ENCODE measurements around the gene LARGE1.

The LARGE1 gene

GRCh38 chr22:33578752-33579151 is 341.5 kb downstream of the LARGE1 start:
- no peaks in the 10 kb centered on the region for H3K79me2 ChIP-seq (ENCODE audit: insufficient read depth, low read length)
- H3K27me3 ChIP-seq (ENCODE audit: insufficient read depth, low read length, poor library complexity): no peaks in the 10 kb centered on the region
- H3K9ac ChIP-seq (ENCODE audit: low read depth, low read length): no peak overlapping the region
- H3K9me3 ChIP-seq (ENCODE audit: insufficient read depth, low read length, severe bottlenecking): no peaks in the 10 kb centered on the region
- no peaks in the 10 kb centered on the region for H3K4me1 ChIP-seq (ENCODE audit: insufficient read depth, low read length)
- H2AFZ ChIP-seq (ENCODE audit: low read depth, low read length): no peak overlapping the region
- TF ChIP-seq CTCF (IDR thresholded peaks at IDR 0.05; ENCODE audit: borderline replicate concordance, extremely low read depth, low read length, poor library complexity, severe bottlenecking) (no peak), EZH2 (IDR thresholded peaks at IDR 0.05; ENCODE audit: borderline replicate concordance, low read depth, low read length, severe bottlenecking) (no peak)
- ATAC-seq (ENCODE audit: insufficient read depth, low read depth): no peak
- no peak overlapping the region for H3K4me3 ChIP-seq (ENCODE audit: low read depth in 1 of 2, low read length in 2 of 2)
- no peaks in the 10 kb centered on the region for H3K36me3 ChIP-seq (ENCODE audit: insufficient read depth, low read length)
- no peak overlapping the region for H3K27ac ChIP-seq (ENCODE audit: low read length)
- no peak for DNase-seq
- no peaks in the 10 kb centered on the region for H4K20me1 ChIP-seq (ENCODE audit: insufficient read depth, low read length)
- no peak overlapping the region for H3K4me2 ChIP-seq (ENCODE audit: insufficient read depth, low read length)

- no peaks in the 10 kb centered on the region for H3K36me3 ChIP-seq (ENCODE audit: insufficient read depth, low read length)
- H3K27ac ChIP-seq (ENCODE audit: low read length): no peak overlapping the region
- no peak overlapping the region for H3K4me3 ChIP-seq (ENCODE audit: low read depth in 1 of 2, low read length in 2 of 2)
- H3K9me3 ChIP-seq (ENCODE audit: insufficient read depth, low read length, severe bottlenecking): no peaks in the 10 kb centered on the region
- H2AFZ ChIP-seq (ENCODE audit: low read depth, low read length): no peak overlapping the region
- no peak overlapping the region for H3K4me2 ChIP-seq (ENCODE audit: insufficient read depth, low read length)
- ATAC-seq (ENCODE audit: insufficient read depth, low read depth): no peak
- no peak for DNase-seq
- no peak overlapping the region for H3K9ac ChIP-seq (ENCODE audit: low read depth, low read length)
- TF ChIP-seq CTCF (IDR thresholded peaks at IDR 0.05; ENCODE audit: borderline replicate concordance, extremely low read depth, low read length, poor library complexity, severe bottlenecking) (no peak), EZH2 (IDR thresholded peaks at IDR 0.05; ENCODE audit: borderline replicate concordance, low read depth, low read length, severe bottlenecking) (no peak)
- no peaks in the 10 kb centered on the region for H3K4me1 ChIP-seq (ENCODE audit: insufficient read depth, low read length)
- no peaks in the 10 kb centered on the region for H3K79me2 ChIP-seq (ENCODE audit: insufficient read depth, low read length)
- H3K27me3 ChIP-seq (ENCODE audit: insufficient read depth, low read length, poor library complexity): no peaks in the 10 kb centered on the region
- H4K20me1 ChIP-seq (ENCODE audit: insufficient read depth, low read length): no peaks in the 10 kb centered on the region
Measured at GRCh38 chr22:33577862-33578411, 342.3 kb downstream of the LARGE1 start.

GRCh38 chr22:33576205-33576604 is 344.1 kb downstream of the LARGE1 start:
- H3K36me3 ChIP-seq (ENCODE audit: insufficient read depth, low read length): no peaks in the 10 kb centered on the region
- TF ChIP-seq EZH2 (IDR thresholded peaks at IDR 0.05; ENCODE audit: borderline replicate concordance, low read depth, low read length, severe bottlenecking) (no peak), CTCF (IDR thresholded peaks at IDR 0.05; ENCODE audit: borderline replicate concordance, extremely low read depth, low read length, poor library complexity, severe bottlenecking) (no peak)
- H3K4me2 ChIP-seq (ENCODE audit: insufficient read depth, low read length): no peak overlapping the region
- no peak overlapping the region for H3K27ac ChIP-seq (ENCODE audit: low read length)
- H3K27me3 ChIP-seq (ENCODE audit: insufficient read depth, low read length, poor library complexity): no peaks in the 10 kb centered on the region
- H3K9me3 ChIP-seq (ENCODE audit: insufficient read depth, low read length, severe bottlenecking): no peaks in the 10 kb centered on the region
- H3K9ac ChIP-seq (ENCODE audit: low read depth, low read length): no peak overlapping the region
- no peaks in the 10 kb centered on the region for H4K20me1 ChIP-seq (ENCODE audit: insufficient read depth, low read length)
- no peak for ATAC-seq (ENCODE audit: insufficient read depth, low read depth)
- DNase-seq: no peak
- H3K4me3 ChIP-seq (ENCODE audit: low read depth in 1 of 2, low read length in 2 of 2): no peak overlapping the region
- no peaks in the 10 kb centered on the region for H3K79me2 ChIP-seq (ENCODE audit: insufficient read depth, low read length)
- H2AFZ ChIP-seq (ENCODE audit: low read depth, low read length): no peak overlapping the region
- H3K4me1 ChIP-seq (ENCODE audit: insufficient read depth, low read length): no peaks in the 10 kb centered on the region

- H3K4me1 ChIP-seq (ENCODE audit: insufficient read depth, low read length): no peaks in the 10 kb centered on the region
- no peaks in the 10 kb centered on the region for H3K9me3 ChIP-seq (ENCODE audit: insufficient read depth, low read length, severe bottlenecking)
- H2AFZ ChIP-seq (ENCODE audit: low read depth, low read length): no peak overlapping the region
- DNase-seq (no peak), ATAC-seq (ENCODE audit: insufficient read depth, low read depth) (no peak)
- H3K4me3 ChIP-seq (ENCODE audit: low read depth in 1 of 2, low read length in 2 of 2): no peak overlapping the region
- H3K36me3 ChIP-seq (ENCODE audit: insufficient read depth, low read length): no peaks in the 10 kb centered on the region
- H3K27ac ChIP-seq (ENCODE audit: low read length): no peak overlapping the region
- TF ChIP-seq EZH2 (IDR thresholded peaks at IDR 0.05; ENCODE audit: borderline replicate concordance, low read depth, low read length, severe bottlenecking) (no peak), CTCF (IDR thresholded peaks at IDR 0.05; ENCODE audit: borderline replicate concordance, extremely low read depth, low read length, poor library complexity, severe bottlenecking) (no peak)
- no peaks in the 10 kb centered on the region for H3K27me3 ChIP-seq (ENCODE audit: insufficient read depth, low read length, poor library complexity)
- H3K79me2 ChIP-seq (ENCODE audit: insufficient read depth, low read length): no peaks in the 10 kb centered on the region
- no peaks in the 10 kb centered on the region for H4K20me1 ChIP-seq (ENCODE audit: insufficient read depth, low read length)
- H3K4me2 ChIP-seq (ENCODE audit: insufficient read depth, low read length): no peak overlapping the region
- no peak overlapping the region for H3K9ac ChIP-seq (ENCODE audit: low read depth, low read length)
Measured at GRCh38 chr22:33575771-33576170, 344.5 kb downstream of the LARGE1 start.

All from DND-41 (cell line).